Measurements from ENCODE around the gene UBE2E2. TPM values are rescaled to one million over a fixed set of nuclear protein-coding genes. Genes with fewer than 3 reads are reported as not detected.

UBE2E2 gene
- total RNA-seq, 1 experiment from 2014 or later = 38.6 TPM

DNA sequence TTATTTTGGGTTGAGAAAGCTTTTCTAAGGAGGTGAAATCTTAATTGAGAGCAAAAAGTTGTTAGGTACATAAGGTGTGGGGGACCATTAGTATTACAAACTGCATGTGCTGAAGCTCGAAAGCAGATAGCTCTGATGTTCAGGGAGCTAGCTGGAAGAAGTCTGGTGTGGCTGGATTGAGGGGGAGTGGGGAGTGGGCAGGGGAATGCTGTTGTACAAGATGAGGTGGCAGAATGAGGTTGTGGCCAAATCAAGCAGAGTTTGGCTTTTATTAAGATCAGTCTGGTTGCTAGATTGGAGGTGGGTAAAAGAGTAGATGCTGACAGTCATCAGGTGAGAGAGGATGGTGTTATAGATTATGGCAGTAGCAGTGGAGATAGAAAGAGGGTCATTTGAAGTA lies 32.1 kb downstream of the UBE2E2 start:
- Mint-ChIP-seq H3K9me3 (no peaks in the 10 kb centered on the region), H3K27ac (no peak overlapping the region), H3K4me1 (peaks cover 27 to 29% of the 10 kb centered on the region in 2 experiments), H3K27me3 (ENCODE audit: low read depth) (no peaks in the 10 kb centered on the region), H3K4me3 (no peak overlapping the region), H3K36me3 (ENCODE audit: insufficient read depth in 1 of 3, low read depth in 3 of 3) (no peaks in the 10 kb centered on the region)
- no peaks in the 10 kb centered on the region for H4K20me1 ChIP-seq (ENCODE audit: control insufficient read depth, insufficient read depth, insufficient read length)
- no peak overlapping the region for H2BK120ac ChIP-seq (ENCODE audit: low read depth, low read length, poor library complexity, severe bottlenecking)
- no peak overlapping the region for H2BK12ac ChIP-seq (ENCODE audit: insufficient read length, low read depth, low read length)
- peaks cover 3% of the 10 kb centered on the region; the same call in 1 of the 2 replicates for H3K4me1 ChIP-seq (ENCODE audit: insufficient read depth, low read length)
- H3K23ac ChIP-seq (ENCODE audit: insufficient read length, low read depth, low read length) = no peak overlapping the region
- no peak overlapping the region for H2BK5ac ChIP-seq (ENCODE audit: insufficient read length, low read length)
- no peak overlapping the region for H4K5ac ChIP-seq (ENCODE audit: insufficient read length, low read depth, low read length)
- no peaks in the 10 kb centered on the region for H3K9me3 ChIP-seq (ENCODE audit: control insufficient read depth, low read depth, low read length)
- no peak overlapping the region for H3K18ac ChIP-seq (ENCODE audit: insufficient read length, low read depth, low read length)
- H3K14ac ChIP-seq (ENCODE audit: insufficient read depth, low read length) = no peak overlapping the region
- no peak overlapping the region for H2AFZ ChIP-seq (ENCODE audit: low read length)
- no peak overlapping the region for H4K91ac ChIP-seq (ENCODE audit: insufficient read length, low read depth, low read length)
- H3K27me3 ChIP-seq (ENCODE audit: insufficient read depth, low read length) = no peaks in the 10 kb centered on the region; the same call in 1 of the 2 replicates
- H2BK20ac ChIP-seq (ENCODE audit: low read depth, low read length, poor library complexity, severe bottlenecking) = no peak overlapping the region
- H3T11ph ChIP-seq (ENCODE audit: low read length) = no peak overlapping the region
- no peaks in the 10 kb centered on the region for H3K23me2 ChIP-seq (ENCODE audit: insufficient read length, low read depth, low read length, poor library complexity, severe bottlenecking)
- no peak overlapping the region for H4K8ac ChIP-seq (replicated peaks; ENCODE audit: insufficient read length, low read depth, low read length)
- H3K4me2 ChIP-seq (ENCODE audit: insufficient read depth, insufficient read length, low read length) = no peak overlapping the region
- no peak overlapping the region for H2AK5ac ChIP-seq (ENCODE audit: insufficient read length, low read length)
- no CpG with 5 or more reads among the region's 1 CpG for WGBS (ENCODE audit: extremely low coverage, insufficient read length, low lambda C conversion rate)
- H3K56ac ChIP-seq (ENCODE audit: insufficient read length, low read depth, low read length) = no peak overlapping the region
- H3K9ac ChIP-seq (ENCODE audit: extremely low read depth, insufficient read length, low read length) = no peak overlapping the region
- peaks cover 5% of the 10 kb centered on the region; the same call in 1 of the 2 replicates for H3K79me2 ChIP-seq (ENCODE audit: insufficient read depth, low read length)
- H3K79me1 ChIP-seq (ENCODE audit: insufficient read depth, low read depth, low read length, poor library complexity, severe bottlenecking) = peaks cover 5% of the 10 kb centered on the region
- TF ChIP-seq, protein P1, sequence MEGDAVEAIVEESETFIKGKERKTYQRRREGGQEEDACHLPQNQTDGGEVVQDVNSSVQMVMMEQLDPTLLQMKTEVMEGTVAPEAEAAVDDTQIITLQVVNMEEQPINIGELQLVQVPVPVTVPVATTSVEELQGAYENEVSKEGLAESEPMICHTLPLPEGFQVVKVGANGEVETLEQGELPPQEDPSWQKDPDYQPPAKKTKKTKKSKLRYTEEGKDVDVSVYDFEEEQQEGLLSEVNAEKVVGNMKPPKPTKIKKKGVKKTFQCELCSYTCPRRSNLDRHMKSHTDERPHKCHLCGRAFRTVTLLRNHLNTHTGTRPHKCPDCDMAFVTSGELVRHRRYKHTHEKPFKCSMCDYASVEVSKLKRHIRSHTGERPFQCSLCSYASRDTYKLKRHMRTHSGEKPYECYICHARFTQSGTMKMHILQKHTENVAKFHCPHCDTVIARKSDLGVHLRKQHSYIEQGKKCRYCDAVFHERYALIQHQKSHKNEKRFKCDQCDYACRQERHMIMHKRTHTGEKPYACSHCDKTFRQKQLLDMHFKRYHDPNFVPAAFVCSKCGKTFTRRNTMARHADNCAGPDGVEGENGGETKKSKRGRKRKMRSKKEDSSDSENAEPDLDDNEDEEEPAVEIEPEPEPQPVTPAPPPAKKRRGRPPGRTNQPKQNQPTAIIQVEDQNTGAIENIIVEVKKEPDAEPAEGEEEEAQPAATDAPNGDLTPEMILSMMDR (conservative IDR thresholded peaks at IDR 0.05) = no peak
- no peak for DNase-seq
- no peak overlapping the region for H2BK15ac ChIP-seq (ENCODE audit: low read depth, low read length)
- H3K4ac ChIP-seq (ENCODE audit: low read depth, low read length) = no peak overlapping the region
- no peak overlapping the region for H3K27ac ChIP-seq (ENCODE audit: insufficient read length, low read depth, low read length)

Measured in H9 (cell line).